ENCODE data around the gene PLTP. TPM values are rescaled to one million over a fixed set of nuclear protein-coding genes. Genes with fewer than 3 reads are reported as not detected.

The PLTP gene
- total and polyA plus RNA-seq, 2 of the 13 experiments (the other 11 are each of a cell fraction or from before 2014, with no cell fraction given) = 16.9 to 28.6 TPM

- TF ChIP-seq GMEB2 (CRISPR knock-in tag; IDR thresholded peaks at IDR 0.05; ENCODE audit: low read depth) (no peak), ESRRA (CRISPR knock-in tag; IDR thresholded peaks at IDR 0.05; ENCODE audit: low read depth) (peak; percentile 33; the same call in 1 of the 2 replicates), ZNF577 (CRISPR knock-in tag; IDR thresholded peaks at IDR 0.05; ENCODE audit: borderline replicate concordance, low read depth) (no peak), TFAP4 (IDR thresholded peaks at IDR 0.05; ENCODE audit: borderline replicate concordance, low read depth) (peak; percentile 10; the same call in 1 of the 2 replicates), KDM4B (CRISPR knock-in tag; IDR thresholded peaks at IDR 0.05) (peak; percentile 80), SRSF9 (IDR thresholded peaks at IDR 0.05; ENCODE audit: borderline replicate concordance, insufficient read depth, low read depth, low read length, poor library complexity, severe bottlenecking) (no peak), IRF2 (CRISPR knock-in tag; IDR thresholded peaks at IDR 0.05) (peak; percentile 72), ZNF780A (CRISPR knock-in tag; IDR thresholded peaks at IDR 0.05) (no peak), HDAC1 (CRISPR knock-in tag; IDR thresholded peaks at IDR 0.05) (peak; percentile 51; the same call in 1 of the 2 replicates), PAXIP1 (CRISPR knock-in tag; conservative IDR thresholded peaks at IDR 0.05) (0 out of 2 replicates have a peak, but pooled peaks have one; percentile 23), SKI (IDR thresholded peaks at IDR 0.05; ENCODE audit: partially characterized antibody) (no peak), IKZF4 (CRISPR knock-in tag; IDR thresholded peaks at IDR 0.05; ENCODE audit: borderline replicate concordance, low read depth, not compliant biosample characterization) (peak; percentile 75), ZNF615 (CRISPR knock-in tag; IDR thresholded peaks at IDR 0.05; ENCODE audit: borderline replicate concordance) (no peak; the same call in 1 of the 2 replicates), THAP8 (CRISPR knock-in tag; IDR thresholded peaks at IDR 0.05; ENCODE audit: borderline replicate concordance) (peak; percentile 90; the same call in 1 of the 2 replicates), FOXK2 (IDR thresholded peaks at IDR 0.05) (no peak), KMT2B (CRISPR knock-in tag; IDR thresholded peaks at IDR 0.05) (peak; percentile 75), ZNF576 (CRISPR knock-in tag; IDR thresholded peaks at IDR 0.05) (peak; percentile 56; the same call in 1 of the 2 replicates), ZNF484 (CRISPR knock-in tag; IDR thresholded peaks at IDR 0.05; ENCODE audit: borderline replicate concordance, low read depth) (peak; percentile 71; the same call in 1 of the 2 replicates), RFX3 (CRISPR knock-in tag; IDR thresholded peaks at IDR 0.05) (no peak), KAT7 (CRISPR knock-in tag; IDR thresholded peaks at IDR 0.05; ENCODE audit: borderline replicate concordance) (peak; percentile 72; the same call in 1 of the 2 replicates), SMAD3 (CRISPR knock-in tag; IDR thresholded peaks at IDR 0.05) (peak; percentile 80), MZF1 (CRISPR knock-in tag; IDR thresholded peaks at IDR 0.05; ENCODE audit: borderline replicate concordance) (no peak)
These were observed 21.6 kb downstream of the PLTP start (continued) for GRCh38 chr20:45890077-45890984.

Data from HepG2 (cell line).